Nephron (organoid): ENCODE data around the gene PLD3.

ENCODE experiments used
- H3K27ac Mint-ChIP-seq, 3 experiments: 2 replicates each; pipeline ENCODE4 v1.8.0; 2020; ENCODE audit warnings: mixed read lengths in 3 of 3, mild to moderate bottlenecking in 2 of 3, moderate library complexity in 1 of 3
- H3K27me3 Mint-ChIP-seq: 2 replicates; pipeline ENCODE4 v1.8.0; 2021; ENCODE audit warnings: low read depth, mild to moderate bottlenecking, moderate library complexity, mixed read lengths
- H3K36me3 Mint-ChIP-seq: 2 replicates; pipeline ENCODE4 v1.8.0; 2020; ENCODE audit warnings: low read depth, mixed read lengths
- H3K4me1 Mint-ChIP-seq: 2 replicates; pipeline ENCODE4 v1.8.0; 2020; ENCODE audit warnings: mixed read lengths
- H3K4me3 Mint-ChIP-seq, 3 experiments: 2 replicates each; pipeline ENCODE4 v1.8.0; 2020; ENCODE audit warnings: mild to moderate bottlenecking in 3 of 3, mixed read lengths in 3 of 3, moderate library complexity in 2 of 3
- H3K9me3 Mint-ChIP-seq: 2 replicates; pipeline ENCODE4 v1.8.0; 2020; ENCODE audit warnings: mixed read lengths
- CTCF ChIP-seq, 3 experiments: fragments of 200-600 bp; sonication (generic); IDR thresholded peaks; one replicate each; pipeline ENCODE4 v1.5.0; 2021; ENCODE audit warnings: antibody characterized with exemption in 3 of 3; ENCODE audit not compliant: unreplicated experiment in 3 of 3

PLD3 gene

GRCh38 chr19:40362160-40362559 is 13.7 kb downstream of the PLD3 start:
- no peaks in the 10 kb centered on the region for H3K27me3 Mint-ChIP-seq
- H3K27ac Mint-ChIP-seq = peak overlapping the region in 1 of 3 experiments; percentile 77
- H3K4me3 Mint-ChIP-seq = no peak overlapping the region
- peaks cover 30% of the 10 kb centered on the region for H3K4me1 Mint-ChIP-seq
- peaks cover 7% of the 10 kb centered on the region for H3K36me3 Mint-ChIP-seq
- TF ChIP-seq CTCF (IDR thresholded peaks at IDR 0.05; ENCODE audit: unreplicated experiment in 3 of 3) = no peak
- H3K9me3 Mint-ChIP-seq = no peaks in the 10 kb centered on the region

GRCh38 chr19:40363069-40363468 is 14.6 kb downstream of the PLD3 start:
- TF ChIP-seq CTCF (IDR thresholded peaks at IDR 0.05; ENCODE audit: unreplicated experiment in 3 of 3) = no peak
- H3K27me3 Mint-ChIP-seq = no peaks in the 10 kb centered on the region
- H3K9me3 Mint-ChIP-seq = no peaks in the 10 kb centered on the region
- H3K4me3 Mint-ChIP-seq = peak overlapping the region in 1 of 3 experiments; percentile 44
- peaks cover 8% of the 10 kb centered on the region for H3K36me3 Mint-ChIP-seq
- peak overlapping the region; percentile 28 to 64 (median 51) for H3K27ac Mint-ChIP-seq
- H3K4me1 Mint-ChIP-seq = peaks cover 33% of the 10 kb centered on the region

- Mint-ChIP-seq H3K27me3 (no peaks in the 10 kb centered on the region), H3K4me3 (peak overlapping the region; percentile 83 to 89 (median 88)), H3K36me3 (peaks cover 9% of the 10 kb centered on the region), H3K27ac (peak overlapping the region; percentile 81 to 93 (median 87)), H3K9me3 (no peaks in the 10 kb centered on the region), H3K4me1 (peaks cover 36% of the 10 kb centered on the region)
- TF ChIP-seq CTCF (IDR thresholded peaks at IDR 0.05; ENCODE audit: unreplicated experiment in 3 of 3) = no peak
Measured at GRCh38 chr19:40365010-40365409, 16.5 kb downstream of the PLD3 start.

GRCh38 chr19:40365613-40366401 is 17.3 kb downstream of the PLD3 start:
- H3K9me3 Mint-ChIP-seq = no peaks in the 10 kb centered on the region
- peak overlapping the region; percentile 81 to 93 (median 87) for H3K27ac Mint-ChIP-seq
- H3K27me3 Mint-ChIP-seq = no peaks in the 10 kb centered on the region
- TF ChIP-seq CTCF (IDR thresholded peaks at IDR 0.05; ENCODE audit: unreplicated experiment in 3 of 3) = no peak
- peaks cover 17% of the 10 kb centered on the region for H3K36me3 Mint-ChIP-seq
- peak overlapping the region; percentile 83 to 89 (median 88) for H3K4me3 Mint-ChIP-seq
- H3K4me1 Mint-ChIP-seq = peaks cover 41% of the 10 kb centered on the region

- H3K36me3 Mint-ChIP-seq = peaks cover 27% of the 10 kb centered on the region
- peak; percentile 7 to 32 (median 24) for TF ChIP-seq CTCF (IDR thresholded peaks at IDR 0.05; ENCODE audit: unreplicated experiment in 3 of 3)
- peak overlapping the region; percentile 79 to 93 (median 81) for H3K27ac Mint-ChIP-seq
- H3K4me3 Mint-ChIP-seq = peak overlapping the region; percentile 83 to 89 (median 88)
- no peaks in the 10 kb centered on the region for H3K27me3 Mint-ChIP-seq
- H3K4me1 Mint-ChIP-seq = peaks cover 42% of the 10 kb centered on the region
- no peaks in the 10 kb centered on the region for H3K9me3 Mint-ChIP-seq
Measured at GRCh38 chr19:40366697-40367561, 18.4 kb downstream of the PLD3 start.
